IPS-15b (cell line): ENCODE measurements around the gene BABAM2.

ENCODE experiments used
- H3K27me3 ChIP-seq: one replicate; pipeline ENCODE4 v1.6.1; 2013; ENCODE audit warnings: low read length; ENCODE audit not compliant: control insufficient read depth, insufficient read depth
- H3K36me3 ChIP-seq: one replicate; pipeline ENCODE4 v1.6.1; 2013; ENCODE audit warnings: low read length; ENCODE audit not compliant: control insufficient read depth, insufficient read depth
- H3K4me1 ChIP-seq: one replicate; pipeline ENCODE4 v1.6.1; 2013; ENCODE audit warnings: mild to moderate bottlenecking, low read length; ENCODE audit not compliant: control insufficient read depth, insufficient read depth
- H3K4me3 ChIP-seq: one replicate; pipeline ENCODE4 v1.5.1; 2013; ENCODE audit warnings: low read depth, low read length
- H3K9ac ChIP-seq: one replicate; pipeline ENCODE4 v1.6.1; 2013; ENCODE audit warnings: low read depth, mild to moderate bottlenecking, low read length
- H3K9me3 ChIP-seq: one replicate; pipeline ENCODE4 v1.6.1; 2013; ENCODE audit warnings: mild to moderate bottlenecking, low read length; ENCODE audit not compliant: control insufficient read depth, insufficient read depth

Gene BABAM2

GRCh38 chr2:28274911-28275685, 384.6 kb downstream of the BABAM2 start:
- H3K4me3 ChIP-seq = no peak overlapping the region
- no peaks in the 10 kb centered on the region for H3K9me3 ChIP-seq
- no peaks in the 10 kb centered on the region for H3K36me3 ChIP-seq
- H3K9ac ChIP-seq = no peak overlapping the region
- H3K27me3 ChIP-seq = no peaks in the 10 kb centered on the region
- H3K4me1 ChIP-seq = peaks cover 7% of the 10 kb centered on the region

GRCh38 chr2:28276076-28276618, 385.6 kb downstream of the BABAM2 start:
- no peaks in the 10 kb centered on the region for H3K9me3 ChIP-seq
- H3K9ac ChIP-seq = no peak overlapping the region
- H3K4me3 ChIP-seq = no peak overlapping the region
- peaks cover 7% of the 10 kb centered on the region for H3K4me1 ChIP-seq
- H3K36me3 ChIP-seq = no peaks in the 10 kb centered on the region
- no peaks in the 10 kb centered on the region for H3K27me3 ChIP-seq

GRCh38 chr2:28276807-28277206, 386.3 kb downstream of the BABAM2 start:
- H3K36me3 ChIP-seq = no peaks in the 10 kb centered on the region
- no peaks in the 10 kb centered on the region for H3K9me3 ChIP-seq
- no peaks in the 10 kb centered on the region for H3K27me3 ChIP-seq
- no peak overlapping the region for H3K4me3 ChIP-seq
- H3K4me1 ChIP-seq = peaks cover 7% of the 10 kb centered on the region
- H3K9ac ChIP-seq = no peak overlapping the region

GRCh38 chr2:28277466-28277865, 386.9 kb downstream of the BABAM2 start:
- Histone ChIP-seq H3K9ac (no peak overlapping the region), H3K27me3 (no peaks in the 10 kb centered on the region), H3K4me3 (no peak overlapping the region), H3K36me3 (no peaks in the 10 kb centered on the region), H3K4me1 (peaks cover 7% of the 10 kb centered on the region), H3K9me3 (no peaks in the 10 kb centered on the region)

GRCh38 chr2:28279371-28279770, 388.8 kb downstream of the BABAM2 start:
- H3K9ac ChIP-seq = no peak overlapping the region
- no peaks in the 10 kb centered on the region for H3K27me3 ChIP-seq
- no peaks in the 10 kb centered on the region for H3K36me3 ChIP-seq
- H3K9me3 ChIP-seq = no peaks in the 10 kb centered on the region
- H3K4me3 ChIP-seq = no peak overlapping the region
- H3K4me1 ChIP-seq = peaks cover 7% of the 10 kb centered on the region

GRCh38 chr2:28280619-28281018, 390.1 kb downstream of the BABAM2 start:
- Histone ChIP-seq H3K9me3 (no peaks in the 10 kb centered on the region), H3K4me3 (no peak overlapping the region), H3K27me3 (no peaks in the 10 kb centered on the region), H3K9ac (no peak overlapping the region), H3K4me1 (no peaks in the 10 kb centered on the region), H3K36me3 (no peaks in the 10 kb centered on the region)

- Histone ChIP-seq H3K4me3 (no peak overlapping the region), H3K9ac (no peak overlapping the region), H3K36me3 (no peaks in the 10 kb centered on the region), H3K9me3 (no peaks in the 10 kb centered on the region), H3K27me3 (no peaks in the 10 kb centered on the region), H3K4me1 (no peaks in the 10 kb centered on the region)
Measured at GRCh38 chr2:28281739-28282138, 391.2 kb downstream of the BABAM2 start.

GRCh38 chr2:28282248-28282647, 391.7 kb downstream of the BABAM2 start:
- Histone ChIP-seq H3K4me3 (no peak overlapping the region), H3K9ac (no peak overlapping the region), H3K9me3 (no peaks in the 10 kb centered on the region), H3K27me3 (no peaks in the 10 kb centered on the region), H3K4me1 (no peaks in the 10 kb centered on the region), H3K36me3 (no peaks in the 10 kb centered on the region)

- Histone ChIP-seq H3K9ac (no peak overlapping the region), H3K27me3 (no peaks in the 10 kb centered on the region), H3K4me3 (no peak overlapping the region), H3K4me1 (no peaks in the 10 kb centered on the region), H3K9me3 (no peaks in the 10 kb centered on the region), H3K36me3 (no peaks in the 10 kb centered on the region)
Measured at GRCh38 chr2:28282861-28283646, 392.5 kb downstream of the BABAM2 start.

GRCh38 chr2:28283861-28284260, 393.3 kb downstream of the BABAM2 start:
- no peaks in the 10 kb centered on the region for H3K4me1 ChIP-seq
- no peaks in the 10 kb centered on the region for H3K9me3 ChIP-seq
- H3K27me3 ChIP-seq = no peaks in the 10 kb centered on the region
- H3K36me3 ChIP-seq = no peaks in the 10 kb centered on the region
- H3K9ac ChIP-seq = no peak overlapping the region
- H3K4me3 ChIP-seq = no peak overlapping the region

- Histone ChIP-seq H3K27me3 (no peaks in the 10 kb centered on the region), H3K4me1 (no peaks in the 10 kb centered on the region), H3K4me3 (no peak overlapping the region), H3K36me3 (no peaks in the 10 kb centered on the region), H3K9me3 (no peaks in the 10 kb centered on the region), H3K9ac (no peak overlapping the region)
Measured at GRCh38 chr2:28286678-28287077, 396.1 kb downstream of the BABAM2 start.
